Hepatocyte (in vitro differentiated cells): ENCODE results near the gene FSHR. TPM values are rescaled to one million over a fixed set of nuclear protein-coding genes. Genes with fewer than 3 reads are reported as not detected.

Experiments used
- DNase-seq: peaks from one replicate; pipeline ENCODE4 v3.0.0-alpha.2; 2016; ENCODE audit warnings: low spot score
- H2AFZ ChIP-seq: fragments of 200-600 bp; sonication (generic); 2 replicates; pipeline ENCODE4 v1.6.0; 2016; ENCODE audit warnings: antibody characterized with exemption, mild to moderate bottlenecking
- H3K27ac ChIP-seq: fragments of 200-600 bp; sonication (generic); 2 replicates; pipeline ENCODE4 v1.5.1; 2016; ENCODE audit warnings: mild to moderate bottlenecking
- H3K27me3 ChIP-seq: fragments of 200-600 bp; sonication (generic); 2 replicates; pipeline ENCODE4 v1.6.1; 2016
- H3K36me3 ChIP-seq: fragments of 200-600 bp; sonication (generic); replicated peaks from 2 replicates; pipeline ENCODE4 v1.5.1; 2016; ENCODE audit warnings: low read depth; ENCODE audit not compliant: insufficient read depth
- H3K4me1 ChIP-seq: fragments of 200-600 bp; sonication (generic); 2 replicates; pipeline ENCODE4 v1.5.1; 2016; ENCODE audit warnings: mild to moderate bottlenecking, moderate library complexity; ENCODE audit not compliant: insufficient read depth
- H3K4me2 ChIP-seq: fragments of 200-600 bp; sonication (generic); 2 replicates; pipeline ENCODE4 v1.6.0; 2016
- H3K4me3 ChIP-seq: fragments of 200-600 bp; sonication (generic); 2 replicates; pipeline ENCODE4 v1.5.1; 2016; ENCODE audit warnings: mild to moderate bottlenecking
- H3K79me2 ChIP-seq: fragments of 200-600 bp; sonication (generic); 2 replicates; pipeline ENCODE4 v1.6.0; 2017; ENCODE audit warnings: mild to moderate bottlenecking
- H3K9me2 ChIP-seq: fragments of 200-600 bp; sonication (generic); replicated peaks from 2 replicates; pipeline ENCODE4 v1.6.0; 2017; ENCODE audit warnings: mild to moderate bottlenecking; ENCODE audit not compliant: insufficient read depth
- H3K9me3 ChIP-seq: fragments of 200-600 bp; sonication (generic); 2 replicates; pipeline ENCODE4 v1.5.1; 2016; ENCODE audit warnings: low read depth, mild to moderate bottlenecking
- H4K20me1 ChIP-seq: fragments of 200-600 bp; sonication (generic); 2 replicates; pipeline ENCODE4 v1.6.0; 2016; ENCODE audit warnings: mild to moderate bottlenecking; ENCODE audit not compliant: insufficient read depth, poor library complexity, severe bottlenecking
- EZH2 ChIP-seq: fragments of 200-600 bp; sonication (generic); IDR thresholded peaks from 2 replicates; pipeline ENCODE4 v1.6.1; 2016; ENCODE audit warnings: antibody characterized with exemption, mild to moderate bottlenecking, borderline replicate concordance
- EZH2phosphoT487 ChIP-seq: fragments of 200-600 bp; sonication (generic); IDR thresholded peaks from one replicate; pipeline ENCODE4 v1.6.1; 2018; ENCODE audit warnings: antibody characterized with exemption, mild to moderate bottlenecking, low read depth, moderate library complexity; ENCODE audit not compliant: unreplicated experiment, severe bottlenecking
- WGBS: methylation state at CpG from one replicate; pipeline ENCODE4 v1.1.6; 2016; ENCODE audit warnings: low lambda C conversion rate; ENCODE audit errors: missing lambda C conversion rate; 5-methylcytosine and 5-hydroxymethylcytosine counted together
- polyA plus RNA-seq: library from polyadenylated mRNA; unstranded; fragments of >200 nt; fragmentation: Nextera tagmentation; extraction: Ambion mirVana; gene quantifications from 2 replicates; pipeline ENCODE4 v1.2.1, GENCODE V29; 2016
- total RNA-seq: library from RNA; depleted of rRNA; stranded (reverse); fragments of >200 nt; gene quantifications from 2 replicates; pipeline ENCODE4 v1.2.3, GENCODE V29; 2014
- TF ChIP-seq, protein P1 (sequence below): fragments of 200-600 bp; sonication (generic); IDR thresholded peaks from 2 replicates; pipeline ENCODE4 v1.5.1; 2016; ENCODE audit warnings: antibody characterized with exemption, mild to moderate bottlenecking; ENCODE audit not compliant: poor library complexity

FSHR gene
- total and polyA plus RNA-seq, 2 experiments from 2014 or later = 0.20 to 0.40 TPM

DNA sequence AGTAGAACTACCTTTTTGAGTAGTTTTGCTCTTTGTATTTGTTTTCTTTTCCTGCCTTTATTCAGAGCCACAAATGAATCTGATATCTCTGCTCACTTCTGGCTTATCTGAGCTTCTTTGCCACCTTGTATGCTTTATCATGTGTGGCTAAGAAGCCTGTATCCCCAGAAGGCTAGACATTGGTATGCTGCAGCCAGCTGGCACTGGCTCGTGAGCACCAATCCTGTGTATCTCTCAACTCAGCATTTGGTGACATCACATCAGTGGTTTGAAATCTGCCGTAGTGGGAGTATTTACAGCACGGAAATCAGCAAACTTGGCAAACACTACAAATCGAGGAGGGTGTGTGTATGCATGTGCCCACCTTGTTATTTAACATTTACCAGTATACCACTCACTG is 215.1 kb downstream of the FSHR start:
- Histone ChIP-seq H4K20me1 (no peaks in the 10 kb centered on the region), H3K27me3 (no peaks in the 10 kb centered on the region), H3K36me3 (no peaks in the 10 kb centered on the region), H3K79me2 (no peaks in the 10 kb centered on the region), H3K4me2 (no peak overlapping the region), H3K4me1 (no peaks in the 10 kb centered on the region), H2AFZ (no peak overlapping the region), H3K9me3 (no peaks in the 10 kb centered on the region), H3K27ac (no peak overlapping the region), H3K4me3 (no peak overlapping the region), H3K9me2 (no peaks in the 10 kb centered on the region)
- WGBS = 67% methylated on average over 4 of the region's 4 CpGs
- TF ChIP-seq EZH2phosphoT487 (no peak), EZH2 (no peak)
- TF ChIP-seq, protein P1, sequence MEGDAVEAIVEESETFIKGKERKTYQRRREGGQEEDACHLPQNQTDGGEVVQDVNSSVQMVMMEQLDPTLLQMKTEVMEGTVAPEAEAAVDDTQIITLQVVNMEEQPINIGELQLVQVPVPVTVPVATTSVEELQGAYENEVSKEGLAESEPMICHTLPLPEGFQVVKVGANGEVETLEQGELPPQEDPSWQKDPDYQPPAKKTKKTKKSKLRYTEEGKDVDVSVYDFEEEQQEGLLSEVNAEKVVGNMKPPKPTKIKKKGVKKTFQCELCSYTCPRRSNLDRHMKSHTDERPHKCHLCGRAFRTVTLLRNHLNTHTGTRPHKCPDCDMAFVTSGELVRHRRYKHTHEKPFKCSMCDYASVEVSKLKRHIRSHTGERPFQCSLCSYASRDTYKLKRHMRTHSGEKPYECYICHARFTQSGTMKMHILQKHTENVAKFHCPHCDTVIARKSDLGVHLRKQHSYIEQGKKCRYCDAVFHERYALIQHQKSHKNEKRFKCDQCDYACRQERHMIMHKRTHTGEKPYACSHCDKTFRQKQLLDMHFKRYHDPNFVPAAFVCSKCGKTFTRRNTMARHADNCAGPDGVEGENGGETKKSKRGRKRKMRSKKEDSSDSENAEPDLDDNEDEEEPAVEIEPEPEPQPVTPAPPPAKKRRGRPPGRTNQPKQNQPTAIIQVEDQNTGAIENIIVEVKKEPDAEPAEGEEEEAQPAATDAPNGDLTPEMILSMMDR = no peak
- DNase-seq = no peak

DNA sequence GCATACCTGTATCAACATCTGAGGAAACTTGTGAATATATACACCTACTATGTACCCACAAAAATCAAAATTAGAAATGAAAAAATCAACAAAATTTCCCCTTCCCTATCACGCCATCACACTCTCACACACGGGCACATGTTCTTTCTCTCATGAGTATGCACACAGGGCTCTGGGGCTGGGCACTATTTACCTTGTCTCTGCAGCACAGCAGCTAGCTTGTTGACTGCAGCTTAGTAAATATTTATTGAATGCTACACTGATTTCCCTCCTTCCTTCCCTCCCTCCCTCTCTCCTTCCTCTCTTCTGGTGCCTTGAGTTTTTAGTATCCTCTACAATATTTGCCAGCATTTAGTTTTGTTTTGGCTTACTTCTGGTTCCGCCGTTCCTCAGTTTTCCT is 216.1 kb downstream of the FSHR start:
- no peaks in the 10 kb centered on the region for H3K79me2 ChIP-seq
- no peaks in the 10 kb centered on the region for H3K27me3 ChIP-seq
- no peaks in the 10 kb centered on the region for H3K9me3 ChIP-seq
- no peaks in the 10 kb centered on the region for H3K4me1 ChIP-seq
- H3K36me3 ChIP-seq = no peaks in the 10 kb centered on the region
- TF ChIP-seq, protein P1 = no peak
- TF ChIP-seq EZH2phosphoT487 = no peak
- no peak for TF ChIP-seq EZH2
- H3K4me2 ChIP-seq = no peak overlapping the region
- H2AFZ ChIP-seq = no peak overlapping the region
- DNase-seq = no peak
- no peak overlapping the region for H3K27ac ChIP-seq
- no peak overlapping the region for H3K4me3 ChIP-seq
- no peaks in the 10 kb centered on the region for H4K20me1 ChIP-seq
- no peaks in the 10 kb centered on the region for H3K9me2 ChIP-seq
- 88% methylated on average over 4 of the region's 4 CpGs for WGBS

DNA sequence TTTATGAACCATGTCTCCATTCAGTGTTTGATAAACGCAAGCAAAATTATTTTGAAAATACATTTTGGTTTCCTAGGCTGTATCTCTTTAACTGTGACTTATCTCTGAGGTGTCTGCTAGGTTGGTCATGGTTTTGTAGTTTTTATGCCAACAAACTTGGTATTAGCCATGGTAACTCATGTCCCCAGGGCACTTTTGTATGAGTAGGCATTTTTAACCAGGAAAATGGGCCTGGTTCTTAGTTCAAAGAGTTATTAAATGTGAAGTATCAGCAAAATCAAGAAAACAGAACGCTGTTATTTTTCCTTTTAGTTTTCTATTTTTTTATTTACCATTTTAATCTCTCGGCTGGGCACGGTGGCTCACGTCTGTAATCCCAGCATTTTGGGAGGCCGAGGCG is 219.5 kb downstream of the FSHR start:
- Histone ChIP-seq H2AFZ (no peak overlapping the region), H3K4me2 (no peak overlapping the region)

More for the DNA sequence above, 219.5 kb downstream of the FSHR start:
- 96% methylated on average over 7 of the region's 7 CpGs for WGBS
- Histone ChIP-seq H3K27ac (no peak overlapping the region), H3K4me3 (no peak overlapping the region), H3K9me2 (no peaks in the 10 kb centered on the region), H4K20me1 (no peaks in the 10 kb centered on the region), H3K36me3 (no peaks in the 10 kb centered on the region), H3K4me1 (no peaks in the 10 kb centered on the region), H3K27me3 (no peaks in the 10 kb centered on the region), H3K79me2 (no peaks in the 10 kb centered on the region), H3K9me3 (no peaks in the 10 kb centered on the region)
- TF ChIP-seq EZH2phosphoT487 (no peak), EZH2 (no peak)
- TF ChIP-seq, protein P1 = no peak
- no peak for DNase-seq
